SK-N-DZ (cell line): Measurements from ENCODE around the gene VIPR1. TPM values are rescaled to one million over a fixed set of nuclear protein-coding genes. Genes with fewer than 3 reads are reported as not detected.

Source experiments
- DNase-seq: peaks from one replicate; pipeline ENCODE4 v3.0.0-alpha.2; 2015; ENCODE audit warnings: low spot score
- polyA plus RNA-seq, 2 experiments: library from polyadenylated mRNA; depleted of rRNA; stranded (reverse); fragments of >200 nt; gene quantifications; 2 replicates each; pipeline ENCODE4 v1.2.3, GENCODE V29; 2014

Gene VIPR1, protein sequence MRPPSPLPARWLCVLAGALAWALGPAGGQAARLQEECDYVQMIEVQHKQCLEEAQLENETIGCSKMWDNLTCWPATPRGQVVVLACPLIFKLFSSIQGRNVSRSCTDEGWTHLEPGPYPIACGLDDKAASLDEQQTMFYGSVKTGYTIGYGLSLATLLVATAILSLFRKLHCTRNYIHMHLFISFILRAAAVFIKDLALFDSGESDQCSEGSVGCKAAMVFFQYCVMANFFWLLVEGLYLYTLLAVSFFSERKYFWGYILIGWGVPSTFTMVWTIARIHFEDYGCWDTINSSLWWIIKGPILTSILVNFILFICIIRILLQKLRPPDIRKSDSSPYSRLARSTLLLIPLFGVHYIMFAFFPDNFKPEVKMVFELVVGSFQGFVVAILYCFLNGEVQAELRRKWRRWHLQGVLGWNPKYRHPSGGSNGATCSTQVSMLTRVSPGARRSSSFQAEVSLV
- polyA plus RNA-seq (2014; cell fraction: cytosol; rRNA removed), result 0.15 TPM in 1 of 2 replicates, not detected in the other
- polyA plus RNA-seq (2014; cell fraction: nucleus; rRNA removed), result 0.19 and 1.4 TPM in 2 replicates

- DNase-seq, result peak; percentile 9
These were observed at the start of gene VIPR1 for GRCh38 chr3:42502429-42503250. Gene VIPR1, plus strand, starts transcription at chr3:42502643. Its CDS starts 93 bp downstream, at chr3:42502736.

GRCh38 chr3:42456211-42456610, 46.2 kb upstream of the VIPR1 start:
- no peak for DNase-seq

DNA sequence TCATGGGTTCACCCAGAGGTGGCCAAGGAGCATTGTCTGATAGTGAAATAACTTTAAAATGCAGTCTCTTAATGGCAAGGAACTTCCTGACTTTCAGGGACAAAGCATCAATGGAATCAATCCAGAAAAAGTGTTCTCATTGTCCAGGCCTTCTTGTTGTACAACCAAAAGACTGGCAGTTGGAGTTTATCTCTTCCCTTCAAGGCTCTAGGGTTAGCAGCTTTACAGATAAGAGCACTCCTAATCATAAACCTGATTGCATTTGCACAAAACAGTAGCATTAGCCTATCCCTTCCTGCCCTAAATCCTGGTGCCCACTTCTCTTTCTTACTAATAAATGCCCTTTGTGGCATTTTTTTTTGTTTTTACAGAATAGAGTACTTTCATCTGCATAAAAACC, 43.3 kb upstream of the VIPR1 start:
- DNase-seq, result no peak

DNA sequence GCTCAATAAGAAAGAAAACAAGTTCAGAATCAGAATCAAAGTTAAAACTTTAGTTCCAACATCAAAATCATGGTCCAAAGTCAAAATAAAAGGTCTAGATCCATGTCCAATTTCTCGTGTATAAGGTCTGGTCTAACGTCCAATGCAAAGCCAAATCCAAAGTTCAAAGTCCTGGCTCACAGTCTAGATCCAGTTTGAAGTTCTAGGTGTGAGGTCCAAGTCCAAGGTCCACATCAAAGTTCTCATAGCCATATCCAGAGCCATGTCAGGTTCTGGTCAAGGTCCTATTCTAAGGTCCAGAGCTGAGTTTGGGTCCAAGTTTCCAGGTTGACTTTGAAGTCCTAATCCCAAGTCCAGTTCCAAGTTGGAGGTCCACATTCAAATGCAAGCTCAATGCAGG, 40.7 kb upstream of the VIPR1 start:
- DNase-seq, result no peak

GRCh38 chr3:42463093-42463492, 39.4 kb upstream of the VIPR1 start:
- no peak for DNase-seq

DNA sequence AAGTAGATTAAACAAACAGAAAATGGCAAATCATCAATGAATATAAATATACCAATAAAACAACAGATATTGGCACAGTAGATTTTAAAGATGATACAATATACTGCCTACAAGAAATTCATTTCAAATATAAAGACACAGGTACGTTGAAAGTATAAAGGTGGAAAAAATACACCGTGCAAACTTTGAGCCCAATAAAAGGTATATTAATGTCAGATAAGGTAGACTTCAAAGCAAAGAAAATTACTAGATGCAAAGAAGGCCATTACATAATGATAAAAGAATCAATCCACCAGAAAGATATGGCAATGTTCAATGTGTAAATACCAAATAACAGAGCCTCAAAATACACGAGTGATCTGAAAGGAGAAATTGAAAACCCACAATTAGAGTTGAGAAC, 34.3 kb upstream of the VIPR1 start:
- no peak for DNase-seq

DNA sequence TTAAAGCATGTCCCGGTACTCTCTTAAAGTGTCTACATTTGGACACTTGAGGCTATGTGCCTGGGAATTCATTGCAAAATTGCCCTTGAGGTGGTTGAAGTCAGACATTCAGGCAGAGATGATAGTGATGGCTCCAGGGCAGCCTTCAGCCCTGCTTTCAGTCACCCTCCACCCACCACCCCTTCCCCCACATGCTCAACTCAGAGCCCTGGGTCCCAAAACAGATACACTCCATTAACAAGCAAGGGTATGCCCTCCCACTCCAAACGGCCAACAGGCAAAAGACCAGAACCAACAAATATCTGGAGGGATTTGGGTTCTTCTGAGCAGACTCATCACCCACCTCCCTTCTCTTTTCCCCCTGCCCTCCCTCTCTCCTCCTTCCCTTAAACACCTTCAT, 29.9 kb upstream of the VIPR1 start:
- DNase-seq, result no peak

GRCh38 chr3:42473083-42473932, 29.1 kb upstream of the VIPR1 start:
- DNase-seq, result no peak

GRCh38 chr3:42476225-42477125, 26.0 kb upstream of the VIPR1 start:
- DNase-seq, result no peak

DNA sequence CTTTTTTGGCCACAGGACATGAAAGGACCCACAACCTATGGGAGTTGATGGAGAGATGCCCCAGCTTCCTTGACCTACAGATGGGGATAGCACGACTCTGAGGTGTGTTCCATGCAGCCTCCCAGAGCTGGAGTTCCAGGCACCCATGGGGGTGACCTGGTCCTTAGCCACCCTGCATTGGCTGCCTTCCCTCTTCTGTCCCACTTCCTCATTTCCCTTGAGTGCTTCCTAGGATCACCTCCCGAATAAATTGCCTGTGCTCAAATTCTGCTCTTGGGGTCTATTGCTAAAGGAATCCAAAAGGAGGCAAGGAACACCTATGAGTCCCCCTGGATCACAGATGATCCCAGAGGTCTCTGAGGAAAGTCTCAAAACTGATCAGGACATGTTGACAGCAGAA, 24.7 kb upstream of the VIPR1 start:
- DNase-seq, result no peak

GRCh38 chr3:42478830-42479229, 23.6 kb upstream of the VIPR1 start:
- no peak for DNase-seq

DNA sequence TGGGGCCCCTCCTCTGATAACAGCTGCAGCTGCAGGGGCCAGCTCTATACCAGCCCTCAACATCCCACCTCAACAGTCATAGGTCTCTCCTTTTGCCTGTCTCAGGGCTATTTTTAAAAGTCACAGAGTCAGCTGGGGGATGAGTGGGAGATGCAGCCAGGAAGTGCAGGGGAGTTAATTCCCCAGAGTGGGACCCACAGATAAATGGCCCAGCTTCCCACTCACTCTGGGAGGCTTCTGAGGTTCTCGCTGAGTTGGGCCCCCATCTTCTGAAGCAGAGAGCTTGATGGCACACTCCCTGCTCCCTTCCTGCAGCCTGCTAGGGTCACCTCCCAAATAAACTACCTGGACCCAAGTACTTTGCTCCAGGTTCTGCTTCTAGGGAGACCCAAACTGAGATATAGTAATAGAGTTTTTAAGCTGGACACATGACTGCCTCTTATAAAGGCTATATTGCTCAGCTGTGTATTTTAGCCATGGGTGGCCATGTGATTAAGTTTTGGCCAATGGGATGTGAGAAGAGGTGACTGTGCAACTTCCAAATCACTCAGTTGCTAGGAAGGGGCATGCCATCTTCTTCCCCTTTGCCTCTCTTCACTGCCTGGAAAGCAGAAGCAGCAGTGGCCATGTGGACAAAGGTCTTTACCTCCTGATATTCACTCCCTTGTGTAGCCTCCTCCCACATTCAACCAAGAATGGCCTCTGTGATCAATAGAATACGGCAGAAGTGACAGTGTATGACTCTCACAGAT, 15.5 kb upstream of the VIPR1 start:
- DNase-seq, result no peak

- DNase-seq, result no peak
These were observed 13.8 kb upstream of the VIPR1 start for GRCh38 chr3:42488687-42489086.

DNA sequence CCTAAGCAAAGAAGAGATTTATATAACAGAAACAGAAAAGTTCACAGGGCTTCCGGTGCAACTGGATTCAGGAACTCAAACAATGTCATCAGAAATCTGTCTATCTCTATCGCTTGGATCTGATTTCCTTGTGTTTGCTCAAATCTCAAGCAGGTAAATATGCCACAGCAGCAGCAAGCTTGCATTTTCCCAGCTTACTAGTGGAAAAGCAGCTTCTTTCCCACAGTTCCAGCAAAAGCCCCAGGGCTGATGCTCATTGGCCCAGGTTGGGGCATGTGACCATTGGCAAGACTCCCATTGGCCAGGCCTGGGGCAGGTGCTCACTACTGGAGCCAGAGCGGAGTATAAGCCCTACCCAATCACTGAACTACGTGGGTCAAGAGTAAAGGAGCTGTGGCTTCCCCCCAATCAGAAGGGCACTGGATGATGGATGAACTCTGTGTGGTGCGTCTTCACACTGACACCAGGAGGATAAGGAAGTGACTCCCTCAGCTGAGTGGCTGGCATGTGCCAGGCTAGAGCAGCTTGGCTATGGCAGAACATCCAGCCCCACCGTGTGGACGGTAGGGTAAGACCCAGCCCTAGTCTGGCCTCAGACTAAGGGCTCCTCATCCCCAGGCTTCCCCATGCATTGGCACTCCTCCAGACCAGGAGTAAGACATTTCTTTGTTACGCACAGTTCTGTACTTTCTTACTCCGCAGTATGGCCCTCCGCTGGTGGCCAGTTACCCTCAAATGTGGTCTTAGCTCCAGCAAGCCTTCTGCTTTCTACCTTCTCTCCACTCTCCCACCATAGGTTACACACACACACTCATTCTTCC, 13.1 kb upstream of the VIPR1 start:
- no peak for DNase-seq

GRCh38 chr3:42489937-42490227, 12.6 kb upstream of the VIPR1 start:
- DNase-seq, result no peak

GRCh38 chr3:42490243-42490642, 12.2 kb upstream of the VIPR1 start:
- no peak for DNase-seq

DNA sequence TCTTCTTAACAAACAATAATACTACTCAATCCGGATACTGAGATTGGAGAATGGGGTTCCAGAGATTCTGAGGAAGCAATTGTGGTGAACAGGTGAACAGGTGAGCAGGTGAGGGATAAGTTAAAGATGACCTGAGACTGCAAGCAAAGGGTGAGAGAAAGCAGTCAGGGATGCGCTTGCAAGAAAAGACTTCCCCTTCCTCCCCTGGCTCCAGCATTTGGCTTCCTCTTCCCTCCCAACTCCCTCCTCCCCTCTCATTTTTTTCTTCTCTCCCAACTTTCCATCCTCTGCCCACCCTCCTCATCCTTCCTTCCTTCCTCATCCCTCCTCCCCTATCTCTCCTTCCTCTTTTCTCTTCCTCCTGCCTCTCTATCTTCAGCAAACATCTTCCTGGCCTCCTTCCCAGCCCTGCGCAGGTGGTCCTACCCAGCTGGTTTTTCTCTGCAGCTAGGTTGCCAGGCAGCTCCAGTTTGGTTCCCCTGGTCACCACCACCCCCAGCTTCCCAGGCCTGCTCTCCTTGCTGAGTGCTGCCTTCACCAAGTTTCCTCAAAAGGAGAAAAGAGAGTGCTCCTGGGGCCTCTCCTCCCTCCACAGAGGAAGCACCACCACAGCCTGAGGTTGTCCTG, 10.4 kb upstream of the VIPR1 start:
- no peak for DNase-seq

GRCh38 chr3:42492508-42493080, 9.8 kb upstream of the VIPR1 start:
- DNase-seq, result no peak
